SW480 (cell line): Measurements from ENCODE around the gene PHF14.
"Not testable (repeated sequence)": the region's sequence is repeated elsewhere in the genome, so short reads cannot be mapped to it uniquely, and the experiment has no call there.

Experiments used
- DNase-seq: peaks from one replicate; pipeline ENCODE4 v3.0.0-alpha.2; 2016; ENCODE audit warnings: low spot score

Gene PHF14

DNA sequence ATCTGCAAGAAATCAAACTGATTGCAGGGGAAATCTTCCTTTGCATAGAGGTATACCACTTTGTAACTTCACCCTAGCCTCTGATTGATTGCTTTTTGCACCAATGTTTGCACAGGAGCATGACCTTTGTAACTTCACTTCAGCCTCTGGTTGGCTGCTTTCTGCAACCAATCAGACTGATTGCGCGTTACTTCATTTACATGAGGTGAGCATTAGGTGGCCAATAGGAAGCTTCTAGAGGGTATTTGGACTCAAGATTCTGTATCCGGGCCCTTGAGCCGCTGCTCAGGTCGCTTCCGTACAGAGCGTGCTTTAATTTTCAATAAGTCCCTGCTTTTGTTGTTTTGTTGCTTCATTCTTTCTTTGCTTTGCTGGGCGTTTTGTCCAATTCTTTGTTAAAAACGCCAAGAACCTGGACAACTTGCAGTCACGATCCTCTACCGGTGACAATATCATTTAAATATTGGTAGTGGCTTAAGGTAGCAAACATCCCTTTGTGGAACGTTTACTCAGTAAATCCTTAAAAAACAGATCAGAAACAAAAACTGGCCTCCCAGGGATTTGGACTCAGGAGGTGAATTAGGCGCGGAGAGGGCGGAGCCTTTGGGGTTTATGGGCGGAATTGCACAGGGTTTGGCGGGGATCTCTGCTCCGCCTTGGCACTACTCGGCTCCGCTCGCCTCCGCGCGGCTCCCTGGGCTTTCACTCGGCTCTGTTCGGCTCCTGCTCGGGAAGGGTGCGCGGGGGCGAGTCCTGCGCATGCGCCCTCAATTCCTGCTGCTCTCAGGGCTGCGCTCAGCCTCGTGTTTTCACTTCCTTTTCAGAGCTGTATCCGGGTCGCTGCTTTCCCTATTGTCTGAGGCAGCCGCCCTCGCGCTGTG, at the start of gene PHF14:
Gene PHF14, plus strand, starts transcription at position 812 of the 881 bp plus-strand sequence. CDS start 452 bp downstream, outside the sequence.
- peak; percentile 99 for DNase-seq

GRCh38 chr7:10924370-10924769, 49.3 kb upstream of the PHF14 start:
- no peak for DNase-seq

DNA sequence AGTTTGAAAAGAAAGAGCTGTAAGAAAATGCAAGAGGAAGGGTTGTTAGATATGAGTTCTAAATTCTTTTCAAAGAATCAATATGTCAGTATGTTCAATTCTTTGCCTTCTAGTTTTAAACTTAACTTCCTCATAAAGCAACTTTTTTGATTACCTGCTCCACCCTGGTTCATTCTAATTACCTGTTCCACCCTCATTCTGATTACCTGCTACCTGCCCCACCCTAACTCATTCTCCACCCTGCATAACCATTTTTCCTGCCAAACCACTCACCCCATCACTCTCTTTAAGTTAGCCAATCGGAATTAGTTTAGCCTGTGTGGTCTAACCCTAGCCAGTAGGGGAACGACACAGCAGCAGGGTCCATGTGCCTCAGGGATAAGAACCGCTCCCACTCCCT, 45.5 kb upstream of the PHF14 start:
- DNase-seq, result not testable (repeated sequence)

DNA sequence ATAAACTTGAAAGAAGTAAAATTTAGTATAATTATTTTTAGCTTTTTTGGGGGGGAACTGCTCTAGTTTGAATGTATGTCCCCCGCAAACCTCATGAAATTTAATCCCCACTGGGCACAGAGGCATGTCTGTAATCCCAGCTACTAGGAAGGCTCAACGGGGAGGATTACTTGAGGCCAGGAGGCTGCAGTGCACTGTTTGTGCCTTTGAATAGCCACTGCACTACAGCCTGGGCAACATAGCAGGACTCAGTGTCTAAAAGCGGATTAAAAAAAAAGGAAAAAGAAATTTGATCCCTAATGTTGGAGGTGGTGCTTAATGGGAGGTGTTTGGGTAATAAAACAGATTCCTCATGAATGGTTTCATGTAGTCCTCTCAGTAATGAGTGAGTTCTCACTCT, 43.1 kb upstream of the PHF14 start:
- DNase-seq, result no peak

DNA sequence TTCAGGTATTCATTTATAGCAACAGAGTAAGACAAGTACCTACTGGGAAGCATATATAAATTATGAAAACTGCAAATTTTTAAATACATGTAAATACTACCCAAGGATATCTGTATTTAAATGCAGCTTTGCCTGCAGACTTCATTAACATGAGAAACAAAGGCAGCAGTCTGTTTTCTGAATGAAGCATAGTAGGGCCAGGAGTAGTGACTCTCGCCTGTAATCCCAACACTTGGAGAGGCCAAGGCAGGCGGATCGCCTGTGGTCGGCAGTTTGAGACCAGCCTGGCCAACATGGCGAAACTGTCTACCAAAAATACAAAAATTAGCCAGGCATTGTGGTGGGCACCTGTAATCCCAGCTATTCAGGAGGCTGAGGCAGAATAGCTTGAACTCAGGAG, 42.5 kb upstream of the PHF14 start:
- DNase-seq, result no peak

- DNase-seq, result no peak
These were observed 39.4 kb upstream of the PHF14 start for GRCh38 chr7:10934292-10934691.

DNA sequence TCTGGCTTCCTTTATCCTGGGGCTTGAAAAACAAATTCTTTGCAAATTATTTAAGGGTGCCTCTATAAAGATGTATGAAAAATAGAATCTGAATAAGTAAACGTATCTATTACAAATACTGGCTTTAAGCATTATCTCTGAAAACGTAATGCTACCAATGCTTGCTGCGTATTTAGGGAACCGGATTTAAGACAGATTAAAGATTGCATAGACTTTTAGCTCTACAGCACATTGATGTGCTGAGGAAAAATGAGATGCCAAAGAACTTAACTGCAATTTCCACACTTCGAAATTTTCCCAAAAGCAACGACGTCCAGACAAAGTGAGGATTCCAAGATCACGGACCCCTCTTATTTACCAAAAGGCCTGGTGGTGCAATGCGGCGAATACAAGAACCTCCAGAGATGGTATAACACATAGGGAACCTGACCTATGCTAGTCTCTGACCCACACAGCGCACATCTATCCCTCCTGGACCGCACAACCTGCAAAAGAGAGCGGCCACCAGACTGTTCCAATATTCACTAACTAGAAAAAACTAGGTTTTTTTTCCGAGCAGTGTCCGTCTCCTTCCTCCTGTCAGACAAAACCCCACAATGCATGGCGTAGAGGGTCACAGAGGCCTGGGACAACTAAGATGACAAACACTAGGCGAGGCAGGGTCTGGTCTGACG, 34.3 kb upstream of the PHF14 start:
- no peak for DNase-seq

DNA sequence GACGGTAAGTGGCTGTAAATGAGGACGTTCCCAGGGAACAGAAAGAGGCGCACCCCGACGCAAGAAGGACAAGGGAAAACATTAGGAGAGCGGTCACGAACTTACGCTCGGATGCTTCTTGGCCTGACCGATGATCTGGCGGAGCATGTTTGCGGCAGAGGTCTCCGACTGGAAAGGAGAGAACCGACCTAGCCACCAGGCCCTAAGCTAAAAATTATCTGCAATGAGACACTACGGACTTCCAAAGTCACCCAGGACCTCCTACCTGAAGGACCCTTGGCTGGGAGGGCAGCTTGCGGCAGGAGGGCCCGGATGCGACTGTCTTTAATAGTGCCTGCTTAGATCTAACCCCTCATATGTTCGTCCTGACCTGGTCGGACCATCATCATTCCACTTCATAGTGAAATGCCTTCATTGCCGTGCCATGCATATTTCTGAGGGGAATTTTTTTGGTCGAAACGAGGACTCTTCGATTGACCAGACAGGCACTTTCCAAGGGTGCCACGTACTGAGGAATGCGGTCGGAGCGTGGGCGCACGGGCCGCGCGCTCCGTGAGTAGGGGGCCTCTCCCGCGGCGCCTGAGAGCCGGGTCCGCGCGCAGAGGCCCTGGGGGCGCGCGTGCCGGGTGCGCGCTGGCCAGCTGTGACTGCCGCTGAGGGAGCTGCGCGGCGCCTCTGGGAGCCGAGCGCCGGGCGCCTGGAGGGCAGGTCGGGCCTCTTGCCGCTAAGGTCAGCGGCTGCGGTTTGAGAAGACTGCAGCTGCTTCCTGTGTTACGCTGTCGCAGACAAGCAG, 33.6 kb upstream of the PHF14 start:
- peak; percentile 99 for DNase-seq

GRCh38 chr7:10940704-10941355, 32.8 kb upstream of the PHF14 start:
- DNase-seq, result peak; percentile 69

GRCh38 chr7:10950494-10950893, 23.2 kb upstream of the PHF14 start:
- DNase-seq, result no peak

GRCh38 chr7:10950974-10951578, 22.6 kb upstream of the PHF14 start:
- DNase-seq, result not testable (repeated sequence)

DNA sequence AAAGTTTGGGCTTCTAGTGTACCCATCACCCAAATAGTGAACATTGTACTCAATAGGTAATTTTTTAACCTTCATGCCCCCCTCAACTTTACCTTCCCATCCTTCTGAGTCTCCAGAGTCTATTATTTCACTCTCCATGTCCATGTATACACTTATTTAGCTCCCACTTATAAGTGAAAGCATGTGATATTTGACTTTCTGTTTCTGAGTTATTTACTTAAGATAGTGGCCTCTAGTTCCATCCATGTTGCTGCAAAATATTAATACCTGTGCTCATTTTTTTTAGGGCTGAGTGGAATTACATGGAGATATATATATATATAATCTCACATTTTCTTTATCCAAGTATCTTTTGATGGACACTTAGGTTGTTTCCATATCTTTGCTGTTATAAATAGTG, 21.1 kb upstream of the PHF14 start:
- no peak for DNase-seq

DNA sequence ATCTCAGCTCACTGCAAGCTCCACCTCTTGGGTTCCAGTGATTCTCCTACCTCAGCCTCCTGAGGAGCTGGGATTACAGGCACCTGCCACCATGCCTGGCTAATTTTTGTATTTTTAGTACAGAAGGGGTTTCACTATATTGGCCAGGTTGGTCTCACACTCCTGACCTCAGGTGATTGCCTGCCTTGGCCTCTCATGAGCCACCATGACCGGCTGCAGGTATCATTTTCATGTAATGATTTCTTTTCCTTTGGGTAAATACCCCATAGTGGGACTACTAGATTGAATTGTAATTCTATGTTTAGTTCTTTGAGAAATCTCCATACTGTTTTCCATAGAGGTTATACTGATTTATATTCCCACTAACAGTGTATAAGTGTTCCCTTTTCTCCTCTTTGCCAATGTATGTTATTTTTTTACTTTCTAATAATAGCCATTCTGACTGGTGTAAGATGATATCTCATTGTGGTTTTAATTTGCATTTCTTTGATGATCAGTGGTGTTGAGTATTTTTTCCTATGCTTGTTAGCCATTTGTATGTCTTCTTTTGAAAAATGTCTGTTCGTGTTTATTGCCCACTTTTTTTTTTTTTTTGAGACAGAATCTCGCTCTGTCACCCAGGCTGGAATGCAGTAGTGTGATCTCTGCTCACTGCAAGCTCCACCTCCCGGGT, 20.5 kb upstream of the PHF14 start:
- not testable (repeated sequence) for DNase-seq

- DNase-seq, result no peak
These were observed 17.1 kb upstream of the PHF14 start for GRCh38 chr7:10956528-10956927.

GRCh38 chr7:10960242-10960641, 13.4 kb upstream of the PHF14 start:
- DNase-seq, result not testable (repeated sequence)

- DNase-seq, result peak; percentile 50
These were observed 8.7 kb upstream of the PHF14 start for GRCh38 chr7:10965016-10965415.

DNA sequence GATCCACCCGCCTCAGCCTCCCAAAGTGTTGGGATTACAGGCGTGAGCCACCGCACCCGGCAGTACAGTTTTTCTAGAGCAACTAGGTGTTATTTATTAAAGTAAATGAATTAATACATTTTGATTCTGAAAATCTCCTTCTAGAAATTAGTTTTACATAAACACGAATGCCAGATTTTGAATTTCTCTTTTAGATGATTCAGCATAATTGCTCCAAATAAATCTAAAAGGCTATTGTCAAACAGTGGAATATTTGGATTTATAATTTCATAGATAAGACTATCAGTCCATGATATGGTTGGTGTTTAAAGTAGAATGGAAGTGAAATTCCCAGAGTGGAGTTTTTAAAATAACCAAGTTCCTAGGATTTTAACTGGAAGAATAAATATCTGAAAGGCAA, 1.5 kb upstream of the PHF14 start:
- no peak for DNase-seq

GRCh38 chr7:10973942-10974911, 555 bp downstream of the PHF14 start:
- DNase-seq, result peak; percentile 45

DNA sequence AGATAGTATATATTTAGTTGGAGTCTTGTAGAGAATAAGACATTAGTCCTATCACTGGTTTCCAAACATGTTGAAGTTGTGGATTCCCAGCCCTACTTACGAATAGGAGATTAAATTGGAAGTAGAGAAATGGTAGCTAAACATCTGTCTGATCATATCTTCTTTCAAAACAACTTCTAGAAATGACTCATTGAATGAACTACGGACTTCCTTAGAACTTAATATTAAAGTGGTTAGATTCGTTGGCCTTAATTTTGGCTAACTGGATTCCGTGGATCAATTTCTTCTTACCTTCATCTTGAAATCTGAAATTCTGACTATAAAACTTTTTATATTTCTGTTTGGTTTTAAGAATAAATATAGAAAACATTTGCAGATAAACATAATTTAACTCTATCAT, 3.4 kb downstream of the PHF14 start:
- no peak for DNase-seq

- DNase-seq, result no peak
These were observed 7.6 kb downstream of the PHF14 start for GRCh38 chr7:10981317-10981716.
